HepG2 (cell line): ENCODE results near the gene SLC9A9. TPM values are rescaled to one million over a fixed set of nuclear protein-coding genes. Genes with fewer than 3 reads are reported as not detected.

ENCODE experiments used
- ATAC-seq: fragments of 200-7000 bp; cut with Tn5 transposase; 3 replicates; pipeline ENCODE4 v1.9.1; 2020; ENCODE audit warnings: mild to moderate bottlenecking, moderate library complexity
- BruUV-seq: library from RNA; stranded (reverse); fragments of 400-500 nt; replicated peaks from 2 replicates; lab custom pipeline; 2021; lab: Mats Ljungman, UMichigan
- CTCF ChIA-PET: fragments of 300-600 bp; formaldehyde crosslinking; extraction: SDS; loops from one replicate; lab custom pipeline; 2021; ENCODE audit warnings: low total read pairs, inconsistent platforms, low intra/inter-chr PET ratio; lab: Yijun Ruan, JAX
- POLR2A ChIA-PET: fragments of 350-600 bp; sonication (Branson Sonifier 250); formaldehyde crosslinking; loops from one replicate; lab custom pipeline; 2020; ENCODE audit warnings: antibody characterized with exemption, inconsistent platforms; lab: Yijun Ruan, JAX
- DNase-seq: peaks from one replicate; pipeline ENCODE4 v3.0.0-alpha.2; 2015; ENCODE audit warnings: low spot score
- FAIRE-seq: peaks from 3 replicates; lab custom pipeline; 2011; peaks lifted over from hg19 to GRCh38; lab: Jason Lieb, UNC
- H2AFZ ChIP-seq: one replicate; pipeline ENCODE4 v1.6.1; 2011; ENCODE audit warnings: low read length, inconsistent platforms
- H3K27ac ChIP-seq: fragments of 300-600 bp; 3 replicates; pipeline ENCODE4 v1.8.0; 2011; ENCODE audit warnings: mixed run types, mild to moderate bottlenecking, mixed read lengths, low read length, inconsistent platforms; ENCODE audit not compliant: insufficient read depth; ENCODE audit errors: extremely low read length
- H3K27me3 ChIP-seq, 2 experiments: fragments of 200-600 bp in 1 of 2; 2 replicates in 1 of 2; 3 replicates in 1 of 2; pipeline versions ENCODE4 v1.6.0 to v1.8.0; 2011; ENCODE audit warnings: low read length in 2 of 2, mild to moderate bottlenecking in 2 of 2, moderate library complexity in 2 of 2, inconsistent platforms in 1 of 2; ENCODE audit not compliant: insufficient read depth in 2 of 2, control insufficient read depth in 1 of 2
- H3K36me3 ChIP-seq, 2 experiments: fragments of 200-600 bp in 1 of 2; replicated peaks in 1 of 2; 2 replicates in 1 of 2; 3 replicates in 1 of 2; pipeline versions ENCODE4 v1.5.1 to v1.8.0; 2011; ENCODE audit warnings: low read length in 2 of 2, inconsistent platforms in 1 of 2; ENCODE audit not compliant: insufficient read depth in 2 of 2, control insufficient read depth in 1 of 2
- H3K4me1 ChIP-seq: 2 replicates; pipeline ENCODE4 v1.5.1; 2012; ENCODE audit warnings: low read length, inconsistent platforms; ENCODE audit not compliant: insufficient read depth
- H3K4me2 ChIP-seq: 2 replicates; pipeline ENCODE4 v1.6.0; 2011; ENCODE audit warnings: low read depth, low read length, inconsistent platforms
- H3K4me3 ChIP-seq, 3 experiments: fragments of 200-600 bp in 1 of 3; sonication (generic), shearing (Covaris generic) in 1 of 3; replicated peaks in 1 of 3; 2 replicates each; pipeline ENCODE4 v1.5.1; 2011 to 2016; ENCODE audit warnings: low read length in 3 of 3, inconsistent platforms in 2 of 3, low read depth in 2 of 3, mild to moderate bottlenecking in 2 of 3, control low read depth in 1 of 3, mixed read lengths in 1 of 3; ENCODE audit not compliant: insufficient read depth in 1 of 3
- H3K79me2 ChIP-seq: one replicate; pipeline ENCODE4 v1.6.1; 2011; ENCODE audit warnings: low read length, inconsistent platforms; ENCODE audit not compliant: insufficient read depth
- H3K9ac ChIP-seq: 2 replicates; pipeline ENCODE4 v1.6.0; 2011; ENCODE audit warnings: mild to moderate bottlenecking, low read depth, low read length, inconsistent platforms; ENCODE audit not compliant: insufficient read depth
- H3K9me3 ChIP-seq: 2 replicates; pipeline ENCODE4 v1.5.1; 2012; ENCODE audit warnings: mild to moderate bottlenecking, low read length
- H4K20me1 ChIP-seq: 2 replicates; pipeline ENCODE4 v1.6.0; 2011; ENCODE audit warnings: inconsistent platforms, mild to moderate bottlenecking, low read length, moderate library complexity; ENCODE audit not compliant: insufficient read depth
- AHDC1 ChIP-seq: sonication (generic); formaldehyde crosslinking; IDR thresholded peaks from 2 replicates; pipeline ENCODE4 v1.5.1; 2020; ENCODE audit warnings: mild to moderate bottlenecking, missing genetic modification reagents, borderline replicate concordance
- GMEB1 ChIP-seq: sonication (generic); formaldehyde crosslinking; IDR thresholded peaks from 2 replicates; pipeline ENCODE4 v1.5.1; 2020; ENCODE audit warnings: missing genetic modification reagents, mild to moderate bottlenecking, borderline replicate concordance
- HNRNPLL ChIP-seq: fragments of 200-400 bp; formaldehyde crosslinking; IDR thresholded peaks from 2 replicates; pipeline ENCODE4 v1.6.1; 2017; ENCODE audit warnings: mild to moderate bottlenecking, low read depth, low read length; ENCODE audit not compliant: poor library complexity, severe bottlenecking
- ZXDC ChIP-seq: sonication (generic); formaldehyde crosslinking; IDR thresholded peaks from 2 replicates; pipeline ENCODE4 v1.5.0; 2020; ENCODE audit warnings: mild to moderate bottlenecking, missing genetic modification reagents
- WGBS: methylation state at CpG from one replicate; pipeline ENCODE4 v1.1.6; 2017; ENCODE audit warnings: low lambda C conversion rate; 5-methylcytosine and 5-hydroxymethylcytosine counted together
- in situ Hi-C: cut with HindIII; loops from 2 replicates; pipeline ENCODE4 v1.10.0; 2017; ENCODE audit warnings: low pct_unique_long_range_greater_than_20kb; ENCODE audit not compliant: extremely low pct_ligation_motif_present
- intact Hi-C: fragments of 100-400 bp; cut with micrococcal nuclease; formaldehyde crosslinking; loops from one replicate; pipeline ENCODE4 v1.10.0; 2022; ENCODE audit not compliant: unreplicated experiment
- polyA plus RNA-seq, 8 experiments: library from polyadenylated mRNA; depleted of rRNA in 3 of 8; stranded (reverse) in 7 of 8; unstranded in 1 of 8; fragments of >200 nt; fragmentation: Illumina TruSeq in 4 of 8; extraction: Trizol in 4 of 8; gene quantifications; 2 replicates each; pipeline versions ENCODE4 v1.2.1 to v1.2.3, GENCODE V29; 2011 to 2016; ENCODE audit warnings: low read depth in 4 of 8, missing spikeins in 1 of 8, mixed read lengths in 1 of 8; ENCODE audit not compliant: insufficient read depth in 1 of 8
- total RNA-seq, 5 experiments: library from RNA; depleted of rRNA; stranded (reverse); fragments of >200 nt; fragmentation: Illumina TruSeq; extraction: Trizol; gene quantifications; 2 replicates each; pipeline ENCODE4 v1.2.3, GENCODE V29; 2016; ENCODE audit warnings: low read depth in 1 of 5

The SLC9A9 gene
- total and polyA plus RNA-seq, 2 of the 13 experiments (the other 11 are each of a cell fraction or from before 2014, with no cell fraction given), result not detected

GRCh38 chr3:143671626-143672025, 176.6 kb downstream of the SLC9A9 start (continued):
- no peak for TF ChIP-seq HNRNPLL
- no peak for TF ChIP-seq GMEB1 (CRISPR knock-in tag)
- no peak for TF ChIP-seq ZXDC (CRISPR knock-in tag)

- ChIA-PET CTCF (no interaction called here), POLR2A (no interaction called here)
- WGBS, result 2% methylated on average over 5 of the region's 5 CpGs
- TF ChIP-seq AHDC1 (CRISPR knock-in tag), result no peak
These were observed 179.1 kb downstream of the SLC9A9 start for GRCh38 chr3:143668924-143669790.

More at GRCh38 chr3:143668924-143669790, 179.1 kb downstream of the SLC9A9 start:
- no TSS peak for BruUV-seq
- no peak overlapping the region for H3K4me3 ChIP-seq
- in situ Hi-C loops (no loop called here), intact Hi-C loops (no loop called here)
- no peak overlapping the region for H3K4me2 ChIP-seq
- no peak for FAIRE-seq
- H4K20me1 ChIP-seq, result no peaks in the 10 kb centered on the region
- no peak for ATAC-seq
- H3K9me3 ChIP-seq, result no peaks in the 10 kb centered on the region
- no peak overlapping the region for H3K27ac ChIP-seq
- H3K9ac ChIP-seq, result no peak overlapping the region
- H3K27me3 ChIP-seq, result no peaks in the 10 kb centered on the region
- H3K79me2 ChIP-seq, result no peaks in the 10 kb centered on the region
- no peak for DNase-seq
- H3K36me3 ChIP-seq, result no peaks in the 10 kb centered on the region
- no peaks in the 10 kb centered on the region for H3K4me1 ChIP-seq
- H2AFZ ChIP-seq, result no peak overlapping the region
